ENCODE results near the gene PPM1F. TPM values are rescaled to one million over a fixed set of nuclear protein-coding genes. Genes with fewer than 3 reads are reported as not detected.

PPM1F gene
- total RNA-seq, 1 donor from 2014 or later = 40.1 TPM

DNA sequence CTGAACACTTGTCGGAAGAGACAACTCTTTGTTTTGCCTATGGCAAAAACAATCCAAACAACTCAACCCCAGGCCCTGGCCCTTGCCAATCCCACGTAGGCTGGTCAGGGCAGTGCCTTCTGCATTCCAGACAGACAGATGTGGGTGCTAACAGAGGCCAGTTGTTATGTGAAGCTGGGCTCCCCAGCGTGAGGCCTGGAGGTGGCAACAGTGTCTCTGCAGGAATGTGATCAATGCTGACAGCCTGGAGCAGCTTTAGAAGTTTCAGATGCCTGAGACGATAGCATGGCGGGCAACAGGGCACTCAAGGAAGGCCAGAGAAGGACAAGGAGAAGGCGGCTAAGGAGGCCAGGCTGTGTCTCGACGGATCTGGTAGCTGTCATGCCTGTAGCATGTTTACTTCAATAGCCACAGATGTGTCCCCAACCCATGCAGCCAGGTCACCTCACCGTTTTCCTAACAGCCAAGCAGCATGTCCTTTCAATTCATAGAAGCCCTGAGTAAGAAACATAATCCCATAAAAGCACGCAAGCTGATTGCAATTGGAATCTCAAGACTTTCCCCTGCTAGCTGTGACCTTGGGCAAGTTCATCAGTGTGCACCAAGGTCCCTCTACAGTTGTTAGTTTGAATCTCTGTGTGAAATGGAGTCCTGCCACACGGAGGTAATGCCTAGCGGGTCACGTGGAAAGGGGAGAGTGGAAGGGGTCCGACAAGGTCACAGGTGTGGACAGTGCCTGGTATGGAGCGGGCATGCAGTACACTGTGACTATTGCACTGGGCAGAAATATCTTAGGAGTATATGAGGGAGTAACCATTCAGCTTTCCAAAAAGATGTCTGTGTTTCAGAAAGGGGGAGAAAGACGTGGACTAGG, 14.2 kb upstream of the PPM1F start:
- Mint-ChIP-seq H3K27me3 (ENCODE audit: unreplicated experiment) (peaks cover 6% of the 10 kb centered on the region), H3K9me3 (ENCODE audit: unreplicated experiment) (peaks cover 7% of the 10 kb centered on the region), H3K4me3 (ENCODE audit: unreplicated experiment) (no peak overlapping the region), H3K36me3 (ENCODE audit: unreplicated experiment) (no peaks in the 10 kb centered on the region), H3K4me1 (ENCODE audit: low read depth, unreplicated experiment) (no peaks in the 10 kb centered on the region), H3K27ac (ENCODE audit: unreplicated experiment) (peak overlapping the region; percentile 6)
- TF ChIP-seq, protein P1, sequence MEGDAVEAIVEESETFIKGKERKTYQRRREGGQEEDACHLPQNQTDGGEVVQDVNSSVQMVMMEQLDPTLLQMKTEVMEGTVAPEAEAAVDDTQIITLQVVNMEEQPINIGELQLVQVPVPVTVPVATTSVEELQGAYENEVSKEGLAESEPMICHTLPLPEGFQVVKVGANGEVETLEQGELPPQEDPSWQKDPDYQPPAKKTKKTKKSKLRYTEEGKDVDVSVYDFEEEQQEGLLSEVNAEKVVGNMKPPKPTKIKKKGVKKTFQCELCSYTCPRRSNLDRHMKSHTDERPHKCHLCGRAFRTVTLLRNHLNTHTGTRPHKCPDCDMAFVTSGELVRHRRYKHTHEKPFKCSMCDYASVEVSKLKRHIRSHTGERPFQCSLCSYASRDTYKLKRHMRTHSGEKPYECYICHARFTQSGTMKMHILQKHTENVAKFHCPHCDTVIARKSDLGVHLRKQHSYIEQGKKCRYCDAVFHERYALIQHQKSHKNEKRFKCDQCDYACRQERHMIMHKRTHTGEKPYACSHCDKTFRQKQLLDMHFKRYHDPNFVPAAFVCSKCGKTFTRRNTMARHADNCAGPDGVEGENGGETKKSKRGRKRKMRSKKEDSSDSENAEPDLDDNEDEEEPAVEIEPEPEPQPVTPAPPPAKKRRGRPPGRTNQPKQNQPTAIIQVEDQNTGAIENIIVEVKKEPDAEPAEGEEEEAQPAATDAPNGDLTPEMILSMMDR (IDR thresholded peaks at IDR 0.05; ENCODE audit: partially characterized antibody, unreplicated experiment) = no peak
- DNase-seq = no peak

DNA sequence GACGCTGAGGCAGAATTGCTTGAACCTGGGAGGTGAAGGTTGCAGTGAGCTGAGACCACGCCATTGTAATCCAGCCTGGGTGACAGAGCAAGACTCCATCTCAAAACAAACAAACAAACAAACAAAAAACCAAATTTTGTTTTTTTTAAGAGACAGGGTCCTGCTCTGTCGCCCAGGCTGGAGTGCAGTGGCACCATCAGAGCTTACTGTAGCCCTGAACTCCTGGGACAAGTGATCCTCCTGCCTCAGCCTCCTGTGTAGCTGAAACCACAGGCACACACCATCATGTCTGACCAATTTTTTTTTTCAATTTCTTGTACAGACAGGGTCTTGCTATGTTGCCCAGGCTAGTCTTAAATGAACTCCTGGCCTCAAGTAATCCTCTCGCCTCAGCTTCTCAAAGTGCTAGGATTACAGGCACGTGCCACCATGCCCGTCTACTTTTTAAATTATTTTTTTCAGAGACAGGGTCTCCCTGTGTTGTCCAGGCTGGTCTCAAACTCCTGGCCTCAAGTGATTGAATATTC, 13.2 kb upstream of the PPM1F start:
- Mint-ChIP-seq H3K9me3 (ENCODE audit: unreplicated experiment) (peaks cover 7% of the 10 kb centered on the region), H3K27ac (ENCODE audit: unreplicated experiment) (no peak overlapping the region), H3K4me3 (ENCODE audit: unreplicated experiment) (no peak overlapping the region), H3K4me1 (ENCODE audit: low read depth, unreplicated experiment) (no peaks in the 10 kb centered on the region), H3K27me3 (ENCODE audit: unreplicated experiment) (peaks cover 6% of the 10 kb centered on the region), H3K36me3 (ENCODE audit: unreplicated experiment) (no peaks in the 10 kb centered on the region)
- TF ChIP-seq, protein P1 (IDR thresholded peaks at IDR 0.05; ENCODE audit: partially characterized antibody, unreplicated experiment) = no peak
- DNase-seq = no peak

DNA sequence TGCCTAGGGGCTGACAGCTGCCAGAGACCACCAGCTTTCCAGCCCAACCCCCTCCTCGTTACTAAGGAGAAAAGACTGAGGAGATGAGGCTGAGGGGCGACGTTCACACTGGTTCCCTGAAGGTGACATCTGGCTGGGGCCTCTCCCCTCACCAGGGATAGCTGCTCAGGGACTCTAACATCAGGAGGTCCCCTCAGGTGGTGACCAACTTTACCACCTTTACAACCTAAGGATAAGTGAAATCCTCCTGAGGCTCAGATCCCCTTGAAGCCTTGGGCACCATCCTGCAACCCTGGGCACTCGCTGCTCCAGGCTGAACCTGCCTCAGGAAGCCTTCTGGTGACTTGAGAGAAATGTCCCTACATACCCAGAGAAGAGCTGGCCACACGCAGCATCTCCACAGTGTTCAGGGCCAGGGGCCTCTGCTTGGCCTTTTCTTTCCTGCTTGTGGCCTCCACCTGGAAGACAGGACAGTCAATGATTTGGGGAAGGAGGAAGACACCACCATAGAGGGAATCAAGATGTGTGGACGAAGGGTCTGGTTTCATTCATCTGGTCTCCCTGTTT, 12.4 kb upstream of the PPM1F start:
- peaks cover 7% of the 10 kb centered on the region for H3K9me3 Mint-ChIP-seq (ENCODE audit: unreplicated experiment)

DNA sequence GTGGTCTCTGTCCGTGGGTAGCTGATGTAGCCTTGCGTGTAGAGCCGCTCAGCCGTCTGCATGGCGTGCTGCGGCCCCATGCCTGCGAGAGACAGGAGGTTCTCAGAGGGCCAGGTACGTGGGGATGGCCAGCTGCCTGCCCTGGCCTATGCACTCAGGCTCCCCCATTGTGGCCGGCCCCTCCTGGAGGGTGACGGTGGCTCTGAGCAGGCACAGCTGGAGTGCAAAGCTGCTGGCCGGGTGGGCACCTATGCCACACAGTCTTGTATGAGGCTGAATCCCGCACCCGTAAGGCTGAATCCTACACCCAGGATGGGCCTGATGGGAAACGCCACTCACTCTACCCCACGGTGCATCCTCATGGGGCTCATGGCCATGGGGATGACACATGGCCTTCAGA, 11.6 kb upstream of the PPM1F start:
- H3K4me1 Mint-ChIP-seq (ENCODE audit: low read depth, unreplicated experiment) = no peaks in the 10 kb centered on the region
- peaks cover 7% of the 10 kb centered on the region for H3K9me3 Mint-ChIP-seq (ENCODE audit: unreplicated experiment)
- no peak overlapping the region for H3K27ac Mint-ChIP-seq (ENCODE audit: unreplicated experiment)
- H3K36me3 Mint-ChIP-seq (ENCODE audit: unreplicated experiment) = no peaks in the 10 kb centered on the region
- no peak overlapping the region for H3K4me3 Mint-ChIP-seq (ENCODE audit: unreplicated experiment)
- TF ChIP-seq, protein P1 (IDR thresholded peaks at IDR 0.05; ENCODE audit: partially characterized antibody, unreplicated experiment) = no peak
- no peak for DNase-seq
- peaks cover 3% of the 10 kb centered on the region for H3K27me3 Mint-ChIP-seq (ENCODE audit: unreplicated experiment)

More for the DNA sequence above, 12.4 kb upstream of the PPM1F start:
- TF ChIP-seq, protein P1 (IDR thresholded peaks at IDR 0.05; ENCODE audit: partially characterized antibody, unreplicated experiment) = no peak
- Mint-ChIP-seq H3K4me3 (ENCODE audit: unreplicated experiment) (no peak overlapping the region), H3K4me1 (ENCODE audit: low read depth, unreplicated experiment) (no peaks in the 10 kb centered on the region), H3K27me3 (ENCODE audit: unreplicated experiment) (peaks cover 3% of the 10 kb centered on the region), H3K36me3 (ENCODE audit: unreplicated experiment) (no peaks in the 10 kb centered on the region), H3K27ac (ENCODE audit: unreplicated experiment) (no peak overlapping the region)
- DNase-seq = no peak

DNA sequence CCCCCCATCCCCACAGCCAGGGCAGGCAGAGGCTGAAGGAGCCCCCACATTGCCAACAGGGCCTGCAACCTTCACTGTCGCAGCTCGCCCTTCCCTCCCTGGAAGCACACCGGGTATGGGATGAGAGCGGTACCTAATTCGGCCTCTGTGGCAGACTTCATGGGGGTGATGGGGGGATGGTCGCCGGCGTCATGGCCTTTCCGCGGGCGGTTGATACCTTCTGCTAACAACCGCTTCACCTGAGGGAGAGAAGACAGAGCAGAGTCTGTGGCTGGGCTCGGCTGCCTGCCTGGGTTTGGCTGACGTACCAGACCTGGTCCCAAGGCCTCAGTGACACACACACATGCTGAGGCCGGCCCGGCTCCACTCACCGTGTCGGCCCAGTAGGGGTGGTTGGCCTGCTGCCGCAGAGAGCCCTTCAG, 11.2 kb upstream of the PPM1F start:
- H3K27me3 Mint-ChIP-seq (ENCODE audit: unreplicated experiment) = peaks cover 3% of the 10 kb centered on the region
- H3K27ac Mint-ChIP-seq (ENCODE audit: unreplicated experiment) = no peak overlapping the region
- peaks cover 7% of the 10 kb centered on the region for H3K9me3 Mint-ChIP-seq (ENCODE audit: unreplicated experiment)
- no peak for DNase-seq
- no peak overlapping the region for H3K4me3 Mint-ChIP-seq (ENCODE audit: unreplicated experiment)
- H3K4me1 Mint-ChIP-seq (ENCODE audit: low read depth, unreplicated experiment) = no peaks in the 10 kb centered on the region
- no peaks in the 10 kb centered on the region for H3K36me3 Mint-ChIP-seq (ENCODE audit: unreplicated experiment)
- TF ChIP-seq, protein P1 (IDR thresholded peaks at IDR 0.05; ENCODE audit: partially characterized antibody, unreplicated experiment) = no peak
